Choroid plexus epithelial cell (primary cell): ENCODE results near the gene NOX5.
"Not testable (repeated sequence)": the region's sequence is repeated elsewhere in the genome, so short reads cannot be mapped to it uniquely, and the experiment has no call there.

Experiments
- DNase-seq: peaks from one replicate; pipeline ENCODE4 v3.0.0-alpha.2; 2010; ENCODE audit warnings: low read depth
- H3K4me3 ChIP-seq: 2 replicates; pipeline ENCODE4 v1.5.1; 2011; ENCODE audit warnings: low read depth, mild to moderate bottlenecking, control low read depth, low read length, moderate library complexity
- CTCF ChIP-seq: conservative IDR thresholded peaks from 2 replicates; pipeline ENCODE4 v1.5.1; 2011; ENCODE audit warnings: low read depth, mild to moderate bottlenecking, control low read depth, inconsistent platforms, low read length, moderate library complexity

NOX5 gene

GRCh38 chr15:69014454-69014853 lies at the start of gene NOX5:
Gene NOX5 (plus strand): TSS chr15:69014695. CDS start chr15:69014736, 41 bp downstream.
- no peak for DNase-seq
- no peak within 1 kb of the TSS for H3K4me3 ChIP-seq
- no peak for TF ChIP-seq CTCF

GRCh38 chr15:68966996-68967395 lies 47.5 kb upstream of the NOX5 start:
- TF ChIP-seq CTCF, result no peak
- H3K4me3 ChIP-seq, result no peak overlapping the region
- no peak for DNase-seq

DNA sequence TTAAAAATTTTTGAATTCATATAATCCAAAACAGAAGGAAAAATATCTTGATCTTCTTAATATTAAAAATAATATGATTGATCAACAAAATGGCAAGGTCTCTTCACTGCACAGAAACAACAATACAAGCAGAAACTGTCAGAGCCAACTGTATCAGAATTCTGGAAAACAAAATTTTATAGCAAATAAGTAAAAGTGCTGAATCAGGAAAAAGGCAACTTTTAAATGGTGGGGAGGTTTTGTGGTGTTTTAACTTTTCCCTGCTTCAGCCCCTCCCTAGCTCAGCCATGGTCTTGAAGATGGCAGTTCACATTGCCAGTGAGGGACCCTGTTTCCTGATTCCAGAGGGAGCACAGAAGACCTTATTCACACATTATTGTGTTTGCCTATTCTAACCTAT lies 46.5 kb upstream of the NOX5 start:
- no peak overlapping the region for H3K4me3 ChIP-seq
- DNase-seq, result no peak
- no peak for TF ChIP-seq CTCF

DNA sequence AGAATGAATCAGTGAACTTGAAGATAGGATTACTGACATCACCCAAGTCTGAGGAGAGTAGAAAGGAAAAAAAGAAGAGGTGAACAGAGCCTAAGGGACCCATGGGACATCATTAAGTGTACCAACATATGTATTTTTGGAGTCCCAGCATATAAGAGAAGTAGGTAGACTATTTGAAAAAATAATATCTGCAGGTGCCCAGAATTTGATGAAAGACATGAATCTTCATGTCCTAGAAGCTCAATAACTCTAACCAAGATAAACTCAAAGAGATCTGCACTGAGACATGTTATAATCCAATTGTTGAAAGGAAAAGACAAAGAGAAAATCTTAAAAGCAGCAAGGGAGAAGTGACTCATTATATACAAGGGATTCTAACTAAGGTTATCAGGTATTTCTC lies 45.2 kb upstream of the NOX5 start:
- no peak for DNase-seq
- TF ChIP-seq CTCF, result no peak
- H3K4me3 ChIP-seq, result no peak overlapping the region

DNA sequence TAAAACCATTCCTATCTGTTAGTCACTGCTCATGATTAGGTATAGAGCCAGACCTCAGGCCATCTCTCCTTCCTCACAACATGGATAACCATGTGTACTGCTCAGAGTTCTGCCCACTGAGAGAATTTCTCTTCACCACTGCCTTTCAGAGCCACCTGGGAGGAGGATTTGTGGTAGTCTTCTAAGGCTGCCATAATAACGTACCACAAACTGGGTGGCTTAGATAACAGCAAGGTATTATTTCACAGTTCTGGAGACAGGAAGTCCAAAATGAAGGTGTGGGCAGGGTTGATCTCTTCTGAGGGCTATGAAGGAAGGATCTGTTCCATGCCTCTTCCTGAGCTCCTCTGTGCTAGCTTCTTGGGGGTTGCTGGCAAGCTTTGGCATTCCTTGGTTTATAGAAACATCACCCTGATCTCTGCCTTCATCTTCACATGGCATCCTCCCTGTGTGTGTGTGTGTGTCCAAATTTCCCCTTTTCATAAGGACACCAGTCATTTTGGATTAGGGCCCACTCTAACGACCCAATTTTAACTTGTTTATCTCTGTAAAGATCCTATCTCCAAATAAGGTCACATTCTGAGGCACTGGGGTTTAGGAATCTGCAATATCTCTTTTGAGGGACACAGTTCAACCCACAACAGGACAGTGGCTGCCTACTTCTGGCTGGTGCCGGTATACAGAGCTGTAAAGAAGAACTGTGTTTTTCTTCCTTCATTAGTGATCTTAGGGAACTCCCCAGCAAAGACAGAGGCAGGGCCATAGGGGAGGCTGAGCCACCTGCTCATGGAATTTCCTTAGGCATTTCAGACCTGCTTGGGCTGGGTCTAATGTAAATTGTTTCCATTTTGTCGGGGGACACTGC lies 42.1 kb upstream of the NOX5 start:
- DNase-seq, result no peak
- no peak overlapping the region for H3K4me3 ChIP-seq
- no peak for TF ChIP-seq CTCF

DNA sequence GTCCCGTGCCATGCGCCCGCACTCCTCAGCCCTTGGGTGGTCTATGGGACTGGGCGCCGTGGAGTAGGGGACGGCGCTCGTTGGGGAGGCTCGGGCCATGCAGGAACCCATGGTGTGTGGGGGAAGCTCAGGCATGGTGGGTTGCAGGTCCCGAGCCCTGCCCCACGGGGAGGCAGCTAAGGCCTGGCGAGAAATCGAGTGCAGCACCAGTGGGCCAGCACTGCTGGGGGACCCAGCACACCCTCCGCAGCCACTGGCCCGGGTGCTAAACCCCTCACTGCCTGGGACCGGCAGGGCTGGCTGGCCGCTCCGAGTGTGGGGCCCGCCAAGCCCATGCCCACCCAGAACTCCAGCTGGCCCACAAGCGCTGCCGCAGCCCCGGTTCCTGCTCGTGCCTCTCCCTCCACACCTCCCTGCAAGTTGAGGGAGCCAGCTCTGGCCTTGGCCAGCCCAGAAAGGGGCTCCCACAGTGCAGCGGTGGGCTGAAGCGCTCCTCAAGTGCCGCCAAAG lies 38.8 kb upstream of the NOX5 start:
- H3K4me3 ChIP-seq, DNase-seq: not testable (repeated sequence)

- not testable (repeated sequence) for DNase-seq, H3K4me3 ChIP-seq
Observed at GRCh38 chr15:68977426-68977825, 37.1 kb upstream of the NOX5 start.

DNA sequence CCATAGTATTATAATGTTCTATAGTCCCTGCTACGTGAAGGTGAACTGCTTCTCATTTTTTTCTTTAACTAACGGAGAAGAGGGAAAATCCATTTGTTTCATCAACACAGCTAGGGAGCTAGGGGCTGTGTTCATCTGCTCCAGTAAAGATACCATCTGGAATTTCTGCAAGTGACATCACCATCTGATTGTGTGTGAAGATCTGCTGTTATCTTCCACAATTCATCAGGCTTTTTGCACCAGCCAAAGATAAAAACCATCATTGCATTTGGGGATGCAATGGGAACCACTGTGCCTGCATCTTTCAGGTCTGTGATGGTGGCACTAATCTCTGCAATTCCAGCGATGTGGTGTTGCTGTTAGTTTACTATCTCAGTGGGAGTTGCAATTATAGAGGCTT lies 35.5 kb upstream of the NOX5 start:
- no peak overlapping the region for H3K4me3 ChIP-seq
- TF ChIP-seq CTCF, result no peak
- DNase-seq, result no peak
